ENCODE data around the gene SULT1A1.

- TF ChIP-seq POLR2AphosphoS5 (IDR thresholded peaks at IDR 0.05; ENCODE audit: borderline replicate concordance, low read depth, low read length) (no peak), EZH2 (IDR thresholded peaks at IDR 0.05) (no peak)
These were observed 18.5 kb downstream of the SULT1A1 start for GRCh38 chr16:28591355-28591754.
